NT2/D1 (cell line): ENCODE data around the gene STRN.

Experiments used
- SUZ12 ChIP-seq: IDR thresholded peaks from 2 replicates; pipeline ENCODE4 v1.6.1; 2011; ENCODE audit not compliant: insufficient read length, insufficient read depth; ENCODE audit errors: extremely low read depth
- YY1 ChIP-seq: IDR thresholded peaks from 2 replicates; pipeline ENCODE4 v1.6.1; 2011; ENCODE audit not compliant: insufficient read length, insufficient read depth

GRCh38 chr2:36963106-36963505, 3.2 kb downstream of the STRN start:
- TF ChIP-seq YY1 (no peak), SUZ12 (no peak)
